HG02610 (cell line): ENCODE results near the gene ARID2.
A peak's percentile ranks its signal among the peaks of the same experiment; 100 is the strongest.

Experiments
- ATAC-seq: cut with Tn5 transposase; IDR thresholded peaks from one replicate; pipeline ENCODE4 v1.9.1; 2021; ENCODE audit warnings: mild to moderate bottlenecking, moderate library complexity; ENCODE audit not compliant: unreplicated experiment

The ARID2 gene

GRCh38 chr12:45849289-45849688 lies 119.8 kb downstream of the ARID2 start:
- ATAC-seq = no peak

- no peak for ATAC-seq
Observed at GRCh38 chr12:45850302-45850701, 120.8 kb downstream of the ARID2 start.

DNA sequence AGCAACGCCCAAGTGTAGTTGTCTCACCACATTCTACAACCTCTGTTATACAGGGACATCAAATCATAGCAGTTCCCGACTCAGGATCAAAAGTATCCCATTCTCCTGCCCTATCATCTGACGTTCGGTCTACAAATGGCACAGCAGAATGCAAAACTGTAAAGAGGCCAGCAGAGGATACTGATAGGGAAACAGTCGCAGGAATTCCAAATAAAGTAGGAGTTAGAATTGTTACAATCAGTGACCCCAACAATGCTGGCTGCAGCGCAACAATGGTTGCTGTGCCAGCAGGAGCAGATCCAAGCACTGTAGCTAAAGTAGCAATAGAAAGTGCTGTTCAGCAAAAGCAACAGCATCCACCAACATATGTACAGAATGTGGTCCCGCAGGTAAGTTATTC lies 123.0 kb downstream of the ARID2 start:
- ATAC-seq = no peak

GRCh38 chr12:45853550-45853949 lies 124.0 kb downstream of the ARID2 start:
- no peak for ATAC-seq

DNA sequence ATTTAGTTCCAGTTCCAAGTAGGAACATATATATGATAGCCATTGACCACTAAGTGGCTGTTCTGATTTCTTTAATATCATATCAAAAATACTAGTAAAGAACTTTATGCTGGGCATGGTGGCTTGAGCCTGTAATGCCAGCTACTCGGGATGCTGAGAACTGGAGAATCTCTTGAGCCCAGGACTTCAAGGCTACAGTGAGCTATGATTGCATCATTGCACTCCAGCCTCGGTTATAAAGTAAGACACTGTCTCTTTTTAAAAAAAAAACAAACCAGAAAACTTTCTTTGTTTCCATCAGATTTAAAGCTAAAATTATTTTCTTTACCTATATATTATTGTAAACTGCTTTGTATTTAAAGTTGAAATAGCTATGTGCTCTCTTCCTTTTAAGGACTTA lies 133.8 kb downstream of the ARID2 start:
- no peak for ATAC-seq

DNA sequence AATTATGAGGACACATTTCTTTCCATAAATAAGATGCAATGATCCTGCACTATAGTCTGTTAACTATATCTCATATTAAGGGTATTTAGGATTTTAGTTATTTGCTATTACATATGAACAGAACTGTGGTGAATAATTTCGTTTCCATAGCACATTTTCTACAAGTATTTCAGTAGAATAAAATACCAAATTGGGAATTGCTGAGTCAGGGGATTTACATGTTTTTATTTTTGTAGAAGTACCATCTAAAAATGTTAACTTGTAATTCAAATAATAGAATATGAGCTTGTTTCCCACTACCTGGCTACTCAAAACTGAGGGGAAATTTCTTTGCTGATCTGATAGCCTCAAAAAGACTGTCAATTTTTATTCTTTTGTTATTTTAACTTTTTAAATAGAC lies 136.8 kb downstream of the ARID2 start:
- ATAC-seq = no peak

GRCh38 chr12:45872446-45872845 lies 142.9 kb downstream of the ARID2 start:
- no peak for ATAC-seq

GRCh38 chr12:45877069-45877468 lies 147.6 kb downstream of the ARID2 start:
- ATAC-seq = no peak

DNA sequence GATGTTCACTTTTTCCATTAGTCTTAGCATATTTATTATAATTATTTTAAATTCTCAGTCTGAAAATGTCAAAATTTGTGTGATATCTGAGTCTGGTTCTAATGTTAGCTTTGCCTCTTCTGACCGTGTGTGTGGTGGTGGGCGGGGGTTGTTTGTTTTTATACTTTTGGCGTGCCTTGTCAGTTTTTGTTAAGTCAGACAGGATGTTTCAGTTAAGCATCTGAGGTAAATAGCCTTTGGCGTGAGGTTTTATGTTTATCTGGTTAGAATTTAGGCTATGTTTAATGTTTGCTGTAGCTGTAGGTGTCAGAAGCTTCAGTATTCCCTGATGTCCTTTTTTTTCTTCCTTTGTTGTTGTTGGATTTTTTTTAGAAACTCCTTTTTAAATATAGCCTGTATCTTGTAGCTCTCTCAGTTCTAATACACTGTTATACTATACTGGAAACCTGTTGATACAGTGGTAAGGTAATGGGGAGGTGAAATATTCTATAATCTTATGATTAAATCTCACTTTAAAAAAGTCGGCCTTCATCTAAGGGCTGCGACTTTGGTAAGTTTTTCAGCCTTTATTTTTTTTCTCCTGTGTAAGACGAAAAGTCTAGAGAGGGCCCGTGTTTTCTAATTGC lies 149.2 kb downstream of the ARID2 start:
- ATAC-seq = no peak

DNA sequence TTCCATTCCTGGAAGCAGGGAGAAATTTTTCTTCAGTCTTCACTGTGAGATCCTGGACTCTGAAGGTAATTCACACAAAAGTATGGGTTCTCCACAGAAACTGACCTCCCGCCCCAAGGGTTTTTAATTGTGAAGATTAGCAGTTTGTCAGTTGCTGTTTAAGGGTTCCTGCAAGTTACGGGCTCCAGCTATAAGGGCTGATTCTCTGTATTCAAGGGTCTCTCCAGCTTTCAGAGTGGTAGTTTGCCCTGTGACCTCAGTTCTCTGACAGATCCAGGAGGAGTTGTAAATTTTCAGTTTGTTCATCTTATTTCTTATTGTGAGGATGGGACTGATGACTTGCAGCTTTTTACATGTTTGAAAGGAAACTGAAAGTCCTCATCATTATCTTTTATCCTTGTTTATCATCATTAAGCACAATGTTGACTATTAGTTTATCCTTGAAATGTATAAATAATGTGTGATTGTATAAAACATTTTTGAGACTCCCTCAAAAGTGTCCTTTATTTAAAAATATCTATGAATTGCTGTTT lies 149.9 kb downstream of the ARID2 start:
- no peak for ATAC-seq

- no peak for ATAC-seq
Observed at GRCh38 chr12:45880533-45880932, 151.0 kb downstream of the ARID2 start.

GRCh38 chr12:45883187-45883586 lies 153.7 kb downstream of the ARID2 start:
- no peak for ATAC-seq

- ATAC-seq = no peak
Observed at GRCh38 chr12:45886685-45887084, 157.2 kb downstream of the ARID2 start.

GRCh38 chr12:45887544-45887943 lies 158.0 kb downstream of the ARID2 start:
- no peak for ATAC-seq

DNA sequence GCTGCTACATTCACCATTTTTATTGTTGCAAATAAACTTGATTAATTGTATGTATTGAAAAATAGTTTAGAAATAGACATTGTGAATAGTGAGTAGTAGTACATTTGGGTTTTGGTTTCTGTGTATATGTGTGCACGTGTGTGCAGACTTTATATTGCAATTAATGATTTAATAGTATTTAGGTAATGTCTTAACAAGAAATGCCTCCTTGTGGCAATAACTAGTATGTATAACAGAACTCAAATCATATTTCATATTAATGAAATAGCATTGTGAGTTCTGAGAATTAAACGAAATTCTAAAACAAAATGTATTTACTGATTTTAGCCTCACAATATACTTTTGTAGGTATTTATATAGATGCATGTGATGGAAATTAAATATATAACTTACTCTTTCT lies 160.8 kb downstream of the ARID2 start:
- ATAC-seq = no peak

- ATAC-seq = no peak
Observed at GRCh38 chr12:45893240-45893639, 163.7 kb downstream of the ARID2 start.

DNA sequence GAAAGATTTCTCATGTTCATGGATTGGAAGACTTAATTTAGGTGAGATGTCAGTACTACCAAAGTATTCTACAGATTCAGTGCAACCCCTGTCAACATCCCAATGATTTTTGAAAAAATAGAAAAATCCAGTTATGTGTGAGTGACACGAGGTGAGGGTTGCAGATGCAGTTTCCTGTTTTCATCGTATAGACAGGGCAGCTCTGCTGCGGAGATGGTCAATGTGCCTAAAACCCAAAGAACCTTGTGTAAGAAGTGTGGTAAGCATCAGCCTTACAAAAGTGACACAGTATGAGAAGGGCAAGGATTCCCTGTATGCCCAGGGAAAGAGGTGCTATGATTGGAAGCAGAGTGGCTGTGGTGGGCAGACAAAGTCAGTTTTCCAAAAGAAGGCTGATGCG lies 166.5 kb downstream of the ARID2 start:
- ATAC-seq = no peak

DNA sequence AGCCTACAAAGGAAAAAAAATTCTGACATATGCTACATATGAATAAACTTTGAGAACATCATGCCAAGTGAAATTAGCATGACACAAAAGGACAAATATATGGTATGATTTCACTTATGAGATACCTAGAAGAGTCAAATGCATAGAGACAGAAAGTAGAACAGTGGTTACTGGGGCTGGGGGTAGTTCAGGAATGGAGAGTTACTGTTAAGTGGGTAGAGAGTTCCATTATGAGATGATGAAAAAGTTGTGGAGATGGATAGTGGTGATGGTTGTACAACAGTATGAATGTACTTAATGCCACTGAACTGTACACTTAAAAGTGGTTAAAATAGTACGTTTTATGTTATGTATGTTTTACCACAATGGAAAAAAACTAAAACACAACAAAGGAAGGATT lies 168.6 kb downstream of the ARID2 start:
- ATAC-seq = no peak

DNA sequence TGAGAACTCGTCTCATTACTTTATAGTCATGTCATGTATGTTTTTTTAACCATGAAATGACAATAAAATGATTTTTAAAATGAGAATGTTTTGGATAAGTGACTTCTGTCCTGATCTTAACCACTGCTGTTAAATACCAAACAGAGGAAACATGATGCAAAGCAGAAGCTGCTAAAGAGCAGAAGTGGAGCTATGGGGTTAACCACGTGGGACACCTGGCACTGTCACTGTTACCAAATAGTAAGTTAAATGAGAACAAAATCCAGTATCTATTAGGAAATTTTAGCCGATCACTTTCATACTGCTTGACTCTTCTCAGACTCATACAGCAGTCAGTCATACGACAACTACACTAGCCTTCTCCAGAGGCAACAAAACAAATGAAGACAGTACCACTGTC lies 178.4 kb downstream of the ARID2 start:
- ATAC-seq = peak; percentile 78

DNA sequence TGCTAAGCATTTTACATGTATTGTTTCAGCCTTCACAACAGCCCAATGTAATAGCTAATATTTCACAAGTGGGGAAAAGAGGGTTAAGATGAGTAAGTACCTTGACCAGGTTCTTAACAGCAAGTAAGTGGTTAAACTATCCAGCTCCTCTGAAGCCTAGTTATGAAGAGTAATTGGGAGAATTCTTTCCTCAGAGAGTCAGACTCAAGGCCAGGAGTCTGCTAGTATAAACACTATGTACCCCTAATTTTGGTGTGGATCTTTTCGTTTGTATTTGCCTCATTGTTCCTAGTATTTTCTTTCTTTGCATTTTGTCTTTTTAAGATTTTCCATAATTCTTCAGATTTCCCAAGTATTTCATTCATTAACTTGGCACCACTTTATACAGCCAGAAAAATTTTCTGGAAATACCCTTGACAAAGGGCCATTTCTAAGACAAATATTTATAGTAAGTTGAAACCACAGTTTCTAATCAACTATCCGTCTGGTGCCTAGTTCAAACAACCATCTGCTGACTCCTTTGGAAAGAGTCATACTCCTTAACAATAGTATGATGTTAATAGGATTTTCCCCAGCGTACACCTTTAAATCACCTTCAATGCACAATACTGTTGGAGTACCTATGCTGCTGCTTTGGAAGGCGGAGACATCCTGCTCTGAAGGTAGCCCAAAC lies 179.7 kb downstream of the ARID2 start:
- no peak for ATAC-seq

DNA sequence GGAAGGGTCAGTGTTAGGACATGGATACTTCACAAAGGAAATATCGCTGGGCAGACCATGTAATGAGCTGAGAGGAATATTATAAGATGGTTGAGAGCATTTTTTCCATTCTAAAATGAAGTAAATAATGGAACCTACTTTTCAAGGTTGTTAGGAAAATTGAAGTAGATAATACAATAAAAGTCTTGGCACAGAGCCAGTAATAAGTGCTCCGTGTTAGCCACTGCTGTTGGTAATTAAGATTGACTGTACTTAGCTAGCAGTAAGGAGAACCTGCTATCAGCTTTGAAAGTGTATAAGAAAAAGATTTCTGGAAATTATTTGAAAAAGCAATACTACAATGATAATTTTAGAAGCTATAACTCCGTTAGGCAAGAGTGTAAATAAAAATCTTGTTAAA lies 183.3 kb downstream of the ARID2 start:
- ATAC-seq = no peak

GRCh38 chr12:45913631-45914030 lies 184.1 kb downstream of the ARID2 start:
- no peak for ATAC-seq

- peak; percentile 63 for ATAC-seq
Observed at GRCh38 chr12:45914090-45914489, 184.6 kb downstream of the ARID2 start.
